Measurements from ENCODE around the gene ZDHHC14. TPM values are rescaled to one million over a fixed set of nuclear protein-coding genes. Genes with fewer than 3 reads are reported as not detected.

ZDHHC14 gene
- total and polyA plus RNA-seq, 5 donors: 10.6 to 22.1 (median 20.2) TPM

- no peak for ATAC-seq
- Histone ChIP-seq H3K4me1 (ENCODE audit: control insufficient read depth, insufficient read depth, low read length) (peaks cover 2% of the 10 kb centered on the region), H3K4me3 (ENCODE audit: low read length) (no peak overlapping the region), H3K27me3 (ENCODE audit: control insufficient read depth, insufficient read depth) (no peaks in the 10 kb centered on the region), H3K9me3 (ENCODE audit: control insufficient read depth, low read length) (no peaks in the 10 kb centered on the region), H3K27ac (ENCODE audit: low read length) (no peak overlapping the region)
- DNase-seq: no peak
- WGBS: 92% methylated on average over 6 of the region's 6 CpGs
- intact Hi-C loops (cut with DNase I): no loop called here
Observed at GRCh38 chr6:157443066-157443800, 62.2 kb downstream of the ZDHHC14 start.

DNA sequence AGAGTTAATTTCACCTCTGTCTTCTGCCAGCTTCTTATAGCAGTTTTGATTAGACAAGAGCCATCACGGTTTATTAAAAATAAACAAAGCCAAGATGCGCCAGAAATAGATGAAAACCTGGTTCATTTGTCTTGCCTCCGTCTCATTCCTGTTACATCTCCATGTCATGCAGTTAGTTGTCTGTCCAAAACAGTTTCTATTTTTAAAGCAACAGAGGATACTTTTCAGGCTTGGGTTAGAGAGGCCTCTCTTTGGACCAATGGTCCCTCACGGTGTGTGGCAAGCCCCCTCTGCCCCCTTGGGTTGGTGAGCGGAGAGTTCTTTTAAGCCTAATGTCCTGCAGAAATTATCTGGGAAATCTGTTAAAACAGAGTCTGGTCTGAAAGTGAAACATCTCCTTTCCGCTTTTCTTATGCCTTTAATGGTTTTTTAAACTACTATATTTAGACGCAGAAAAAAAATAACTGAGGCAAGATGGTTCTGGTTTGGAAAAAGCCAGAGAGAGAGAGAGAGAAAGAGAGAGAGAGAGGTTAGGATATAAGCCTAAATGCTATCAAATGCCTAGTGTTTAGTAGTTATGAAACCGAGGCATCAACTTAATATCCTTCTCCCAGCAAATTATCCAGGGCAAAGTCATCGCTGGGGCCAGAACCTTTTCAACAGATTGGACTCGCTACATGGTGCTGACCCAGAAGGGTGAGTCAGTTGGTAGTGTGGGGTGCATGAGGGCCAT, 64.5 kb downstream of the ZDHHC14 start:
- 57% methylated on average over 10 of the region's 10 CpGs for WGBS
- H3K4me1 ChIP-seq (ENCODE audit: control insufficient read depth, insufficient read depth, low read length): peaks cover 2% of the 10 kb centered on the region
- no peaks in the 10 kb centered on the region for H3K27me3 ChIP-seq (ENCODE audit: control insufficient read depth, insufficient read depth)
- DNase-seq (no peak), ATAC-seq (no peak)
- intact Hi-C loops (cut with DNase I): no loop called here
- H3K9me3 ChIP-seq (ENCODE audit: control insufficient read depth, low read length): no peaks in the 10 kb centered on the region
- H3K27ac ChIP-seq (ENCODE audit: low read length): no peak overlapping the region
- H3K4me3 ChIP-seq (ENCODE audit: low read length): no peak overlapping the region

DNA sequence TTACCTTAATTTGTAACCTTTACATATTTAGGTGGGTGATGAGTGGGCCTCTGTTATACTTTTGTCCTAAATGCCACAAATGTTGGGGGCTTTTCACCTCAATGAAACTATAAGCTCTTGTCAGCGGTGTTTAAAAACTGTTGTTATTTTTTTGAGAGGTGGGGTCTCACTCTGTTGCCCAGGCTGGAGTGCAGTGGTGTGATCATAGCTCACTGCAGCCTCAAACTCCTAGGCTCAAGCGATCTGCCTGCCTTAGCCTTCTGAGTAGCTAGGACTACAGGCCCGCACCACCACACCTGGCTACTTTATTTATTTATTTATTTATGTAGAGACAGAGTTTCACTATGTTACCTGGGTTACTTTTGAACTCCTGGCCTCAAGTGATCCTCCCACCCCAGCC, 66.7 kb downstream of the ZDHHC14 start:
- Histone ChIP-seq H3K4me1 (ENCODE audit: control insufficient read depth, insufficient read depth, low read length) (peaks cover 2% of the 10 kb centered on the region), H3K27me3 (ENCODE audit: control insufficient read depth, insufficient read depth) (no peaks in the 10 kb centered on the region), H3K27ac (ENCODE audit: low read length) (no peak overlapping the region), H3K9me3 (ENCODE audit: control insufficient read depth, low read length) (no peaks in the 10 kb centered on the region), H3K4me3 (ENCODE audit: low read length) (no peak overlapping the region)
- intact Hi-C loops (cut with DNase I): no loop called here
- no peak for ATAC-seq
- no peak for DNase-seq
- WGBS: 99% methylated on average over 3 of the region's 3 CpGs

- ATAC-seq (no peak), DNase-seq (no peak)
- Histone ChIP-seq H3K4me3 (ENCODE audit: low read length) (no peak overlapping the region), H3K27me3 (ENCODE audit: control insufficient read depth, insufficient read depth) (no peaks in the 10 kb centered on the region), H3K9me3 (ENCODE audit: control insufficient read depth, low read length) (no peaks in the 10 kb centered on the region), H3K4me1 (ENCODE audit: control insufficient read depth, insufficient read depth, low read length) (peaks cover 2% of the 10 kb centered on the region), H3K27ac (ENCODE audit: low read length) (no peak overlapping the region)
- intact Hi-C loops (cut with DNase I): no loop called here
- WGBS: 72% methylated on average over 6 of the region's 6 CpGs
Observed at GRCh38 chr6:157449610-157450009, 68.6 kb downstream of the ZDHHC14 start.

GRCh38 chr6:157450931-157451742, 70.1 kb downstream of the ZDHHC14 start:
- H3K4me3 ChIP-seq (ENCODE audit: low read length): no peak overlapping the region
- H3K27me3 ChIP-seq (ENCODE audit: control insufficient read depth, insufficient read depth): no peaks in the 10 kb centered on the region
- H3K4me1 ChIP-seq (ENCODE audit: control insufficient read depth, insufficient read depth, low read length): peaks cover 7% of the 10 kb centered on the region
- WGBS: 87% methylated on average over 10 of the region's 10 CpGs
- intact Hi-C loops (cut with DNase I): no loop called here
- H3K27ac ChIP-seq (ENCODE audit: low read length): no peak overlapping the region
- ATAC-seq (no peak), DNase-seq (no peak)
- no peaks in the 10 kb centered on the region for H3K9me3 ChIP-seq (ENCODE audit: control insufficient read depth, low read length)

- H3K4me3 ChIP-seq (ENCODE audit: low read length): no peak overlapping the region
- no peaks in the 10 kb centered on the region for H3K27me3 ChIP-seq (ENCODE audit: control insufficient read depth, insufficient read depth)
- peaks cover 9% of the 10 kb centered on the region for H3K4me1 ChIP-seq (ENCODE audit: control insufficient read depth, insufficient read depth, low read length)
- no peaks in the 10 kb centered on the region for H3K9me3 ChIP-seq (ENCODE audit: control insufficient read depth, low read length)
- DNase-seq: no peak
- intact Hi-C loops (cut with DNase I): no loop called here
- ATAC-seq: no peak
- H3K27ac ChIP-seq (ENCODE audit: low read length): no peak overlapping the region
- WGBS: 90% methylated on average over 2 of the region's 2 CpGs
Observed at GRCh38 chr6:157452096-157452495, 71.1 kb downstream of the ZDHHC14 start.

GRCh38 chr6:157453131-157453530, 72.1 kb downstream of the ZDHHC14 start:
- 97% methylated on average over 4 of the region's 4 CpGs for WGBS
- intact Hi-C loops (cut with DNase I): no loop called here
- H3K27me3 ChIP-seq (ENCODE audit: control insufficient read depth, insufficient read depth): no peaks in the 10 kb centered on the region
- DNase-seq (no peak), ATAC-seq (no peak)
- H3K27ac ChIP-seq (ENCODE audit: low read length): no peak overlapping the region
- no peak overlapping the region for H3K4me3 ChIP-seq (ENCODE audit: low read length)
- no peaks in the 10 kb centered on the region for H3K9me3 ChIP-seq (ENCODE audit: control insufficient read depth, low read length)
- peaks cover 9% of the 10 kb centered on the region for H3K4me1 ChIP-seq (ENCODE audit: control insufficient read depth, insufficient read depth, low read length)

GRCh38 chr6:157453978-157454377, 73.0 kb downstream of the ZDHHC14 start:
- Histone ChIP-seq H3K4me1 (ENCODE audit: control insufficient read depth, insufficient read depth, low read length) (peaks cover 9% of the 10 kb centered on the region), H3K9me3 (ENCODE audit: control insufficient read depth, low read length) (no peaks in the 10 kb centered on the region), H3K4me3 (ENCODE audit: low read length) (no peak overlapping the region), H3K27me3 (ENCODE audit: control insufficient read depth, insufficient read depth) (no peaks in the 10 kb centered on the region), H3K27ac (ENCODE audit: low read length) (no peak overlapping the region)
- ATAC-seq (no peak), DNase-seq (no peak)
- intact Hi-C loops (cut with DNase I): no loop called here

DNA sequence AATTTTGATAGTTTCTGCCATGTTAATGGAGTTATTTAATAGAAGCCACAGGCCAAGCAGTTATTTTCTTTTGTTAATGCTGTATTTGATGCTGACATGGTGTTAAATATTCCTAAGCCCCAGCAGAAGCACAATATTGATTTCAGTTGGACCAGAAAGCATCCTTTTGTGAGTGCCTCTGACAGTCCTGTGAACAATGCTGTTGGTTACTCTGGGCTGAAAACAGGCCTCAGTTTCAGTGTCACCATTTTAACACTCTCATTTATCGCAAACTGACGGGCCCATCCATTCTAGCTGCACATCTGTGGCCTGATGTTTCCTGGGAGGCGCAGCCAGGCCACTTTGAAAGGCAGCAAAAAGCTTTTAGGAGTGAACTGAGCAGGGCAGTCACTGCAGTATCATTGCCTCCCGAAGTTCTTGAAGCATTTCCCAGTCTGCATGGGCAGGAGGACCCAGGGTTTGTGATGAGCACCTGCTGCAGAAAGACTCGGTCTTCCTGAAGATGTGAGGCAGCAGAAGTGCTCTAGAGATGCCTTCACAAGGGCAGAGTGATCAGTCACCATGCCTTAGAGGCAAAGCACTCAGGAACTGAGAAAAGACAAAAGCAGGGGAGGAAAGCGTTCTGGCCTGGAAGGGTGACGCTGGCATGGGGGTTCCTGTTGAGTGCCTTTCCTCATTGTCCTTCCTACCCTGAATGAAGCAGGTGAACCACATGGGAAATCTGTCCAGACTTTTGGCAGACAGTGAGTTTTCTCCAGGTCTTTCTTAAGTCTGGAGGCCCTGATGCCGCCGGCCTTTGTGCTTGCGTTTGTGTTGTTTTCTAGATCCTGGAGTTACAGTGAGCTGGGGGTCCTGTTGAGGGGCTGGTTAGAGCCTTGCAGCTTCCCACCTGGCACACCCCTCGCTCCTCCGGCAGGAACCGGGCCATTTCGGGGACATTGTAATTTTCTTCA, 74.0 kb downstream of the ZDHHC14 start:
- Histone ChIP-seq H3K27ac (ENCODE audit: low read length) (no peak overlapping the region), H3K4me3 (ENCODE audit: low read length) (no peak overlapping the region), H3K27me3 (ENCODE audit: control insufficient read depth, insufficient read depth) (no peaks in the 10 kb centered on the region), H3K9me3 (ENCODE audit: control insufficient read depth, low read length) (no peaks in the 10 kb centered on the region), H3K4me1 (ENCODE audit: control insufficient read depth, insufficient read depth, low read length) (peaks cover 9% of the 10 kb centered on the region)
- 73% methylated on average over 14 of the region's 14 CpGs for WGBS
- ATAC-seq: peak; percentile 22 to 42
- DNase-seq: no peak
- intact Hi-C loops (cut with DNase I): no loop called here

- no peaks in the 10 kb centered on the region for H3K27me3 ChIP-seq (ENCODE audit: control insufficient read depth, insufficient read depth)
- peaks cover 11% of the 10 kb centered on the region for H3K4me1 ChIP-seq (ENCODE audit: control insufficient read depth, insufficient read depth, low read length)
- no peak overlapping the region for H3K4me3 ChIP-seq (ENCODE audit: low read length)
- peak; percentile 59 to 85 for ATAC-seq
- H3K9me3 ChIP-seq (ENCODE audit: control insufficient read depth, low read length): no peaks in the 10 kb centered on the region
- no peak overlapping the region for H3K27ac ChIP-seq (ENCODE audit: low read length)
- intact Hi-C loops (cut with DNase I): no loop called here
- no peak for DNase-seq
- WGBS: 56% methylated on average over 25 of the region's 25 CpGs
Observed at GRCh38 chr6:157455731-157456523, 74.9 kb downstream of the ZDHHC14 start.

Measured in right cardiac atrium (tissue), 5 donors.